Immature natural killer cell (primary cell): ENCODE measurements around the gene LRRC10. TPM values are rescaled to one million over a fixed set of nuclear protein-coding genes. Genes with fewer than 3 reads are reported as not detected.
A peak's percentile ranks its signal among the peaks of the same experiment; 100 is the strongest.

ENCODE experiments used
- DNase-seq, 3 donors: peaks; one replicate each; pipeline ENCODE4 v3.0.0; 2022; ENCODE audit warnings: mixed read lengths in 1 of 3
- H3K27ac Mint-ChIP-seq, 6 donors: one replicate each; pipeline ENCODE4 v1.8.0; 2020; ENCODE audit warnings: mixed read lengths in 6 of 6, mild to moderate bottlenecking in 5 of 6, inconsistent platforms in 4 of 6, moderate library complexity in 3 of 6
- H3K27me3 Mint-ChIP-seq, 3 donors: one replicate each; pipeline ENCODE4 v1.8.0; 2020 to 2021; ENCODE audit warnings: low read depth in 3 of 3, mild to moderate bottlenecking in 3 of 3, mixed read lengths in 3 of 3, moderate library complexity in 3 of 3, inconsistent platforms in 1 of 3
- H3K36me3 Mint-ChIP-seq, 3 donors: one replicate each; pipeline ENCODE4 v1.8.0; 2020; ENCODE audit warnings: mixed read lengths in 3 of 3, inconsistent platforms in 2 of 3, mild to moderate bottlenecking in 2 of 3
- H3K4me1 Mint-ChIP-seq, 2 donors: one replicate each; pipeline ENCODE4 v1.8.0; 2020; ENCODE audit warnings: inconsistent platforms in 2 of 2, mild to moderate bottlenecking in 2 of 2, mixed read lengths in 2 of 2, moderate library complexity in 1 of 2
- H3K4me3 Mint-ChIP-seq, 5 donors: one replicate each; pipeline ENCODE4 v1.8.0; 2020; ENCODE audit warnings: mild to moderate bottlenecking in 5 of 5, mixed read lengths in 5 of 5, inconsistent platforms in 3 of 5, moderate library complexity in 3 of 5
- H3K9me3 Mint-ChIP-seq, 6 donors: one replicate each; pipeline ENCODE4 v1.8.0; 2020; ENCODE audit warnings: mild to moderate bottlenecking in 6 of 6, mixed read lengths in 6 of 6, inconsistent platforms in 4 of 6, moderate library complexity in 3 of 6
- polyA plus RNA-seq, 3 donors: library from polyadenylated mRNA; unstranded; fragments of 300-500 nt; fragmentation: Illumina TruSeq; gene quantifications; one replicate each; pipeline ENCODE4 v1.2.3, GENCODE V29; 2021

LRRC10 gene
- polyA plus RNA-seq, 3 donors from 2014 or later = not detected

GRCh38 chr12:69570545-69571399 lies 39.9 kb downstream of the LRRC10 start:
- Mint-ChIP-seq H3K9me3 (no peaks in the 10 kb centered on the region), H3K36me3 (peaks cover 19 to 33% (median 19%) of the 10 kb centered on the region in 3 donors), H3K27me3 (peaks cover 0 to 1% (median 0%) of the 10 kb centered on the region in 3 donors), H3K4me1 (no peaks in the 10 kb centered on the region), H3K4me3 (no peak overlapping the region), H3K27ac (no peak overlapping the region)
- DNase-seq = peak; percentile 51 to 57 (median 55)

- peak overlapping the region in 5 of 6 donors; percentile 6 to 79 (median 41) for H3K27ac Mint-ChIP-seq
- H3K27me3 Mint-ChIP-seq = peaks cover 0 to 1% (median 0%) of the 10 kb centered on the region in 3 donors
- no peaks in the 10 kb centered on the region for H3K9me3 Mint-ChIP-seq
- peaks cover 19 to 29% (median 19%) of the 10 kb centered on the region in 3 donors for H3K36me3 Mint-ChIP-seq
- H3K4me3 Mint-ChIP-seq = no peak overlapping the region
- no peaks in the 10 kb centered on the region for H3K4me1 Mint-ChIP-seq
- DNase-seq = no peak
Observed at GRCh38 chr12:69570000-69570516, 40.6 kb downstream of the LRRC10 start.

- Mint-ChIP-seq H3K9me3 (no peaks in the 10 kb centered on the region), H3K36me3 (peaks cover 12 to 22% (median 13%) of the 10 kb centered on the region in 3 donors), H3K4me3 (no peak overlapping the region), H3K27ac (peak overlapping the region in 3 of 6 donors; percentile 24 to 79 (median 41)), H3K27me3 (peaks cover 0 to 1% (median 0%) of the 10 kb centered on the region in 3 donors), H3K4me1 (no peaks in the 10 kb centered on the region)
- no peak for DNase-seq
Observed at GRCh38 chr12:69569236-69569635, 41.5 kb downstream of the LRRC10 start.

- Mint-ChIP-seq H3K9me3 (no peaks in the 10 kb centered on the region), H3K27me3 (peaks cover 0 to 1% (median 0%) of the 10 kb centered on the region in 3 donors), H3K36me3 (peaks cover 4 to 7% (median 4%) of the 10 kb centered on the region in 3 donors), H3K27ac (peak overlapping the region in 1 of 6 donors; percentile 4), H3K4me3 (no peak overlapping the region), H3K4me1 (no peaks in the 10 kb centered on the region)
- no peak for DNase-seq
Observed at GRCh38 chr12:69566603-69567002, 44.1 kb downstream of the LRRC10 start.

GRCh38 chr12:69563166-69563762 lies 47.4 kb downstream of the LRRC10 start:
- Mint-ChIP-seq H3K27me3 (no peaks in the 10 kb centered on the region), H3K27ac (no peak overlapping the region), H3K36me3 (peaks cover 0 to 4% (median 0%) of the 10 kb centered on the region in 3 donors), H3K4me3 (no peak overlapping the region), H3K9me3 (no peaks in the 10 kb centered on the region), H3K4me1 (peaks cover 0 to 5% of the 10 kb centered on the region in 2 donors)
- no peak for DNase-seq

Other genes with a start within 250 kb of the LRRC10 start
- gene FRS2, start 140.5 kb downstream of the LRRC10 start, polyA plus RNA-seq = 10 to 100 TPM in 1 of 3 donors, 1 to 10 TPM in 2; 5.6 to 11.2 (median 7.8) TPM
- gene CCT2, start 25.4 kb downstream of the LRRC10 start, polyA plus RNA-seq = 100 to 1,000 TPM; 129 to 201 (median 142) TPM
- not detected for gene BEST3, start 88.4 kb upstream of the LRRC10 start, polyA plus RNA-seq
- gene RAB3IP, start 128.0 kb upstream of the LRRC10 start, polyA plus RNA-seq = 10 to 100 TPM in 1 of 3 donors, 1 to 10 TPM in 2; 8.8 to 10.1 (median 9.8) TPM
- gene MYRFL, start 214.3 kb upstream of the LRRC10 start, polyA plus RNA-seq = not detected